ENCODE data around the gene ST3GAL2.

ST3GAL2 gene

GRCh38 chr16:70474320-70475053 is 35.6 kb upstream of the ST3GAL2 start:
- CTCF ChIA-PET, result no interaction called here
- TF ChIP-seq CTCF (conservative IDR thresholded peaks at IDR 0.05; ENCODE audit: low read depth), result no peak
- no peak for DNase-seq (ENCODE audit: low spot score)
- POLR2A ChIA-PET (ENCODE audit: low non-redundant PET), result no interaction called here
- H3K27ac ChIP-seq, result peak overlapping the region; percentile 91

GRCh38 chr16:70473446-70474319 is 34.8 kb upstream of the ST3GAL2 start:
- H3K27ac ChIP-seq, result peak overlapping the region; percentile 91; the same call in 1 of the 2 replicates
- ChIA-PET POLR2A (ENCODE audit: low non-redundant PET) (interaction anchor here (0.6 kb wide), 1 partner anchor 27 kb away, joined by 12 read pairs; no protein-coding TSS in a partner anchor), CTCF (no interaction called here)
- TF ChIP-seq CTCF (conservative IDR thresholded peaks at IDR 0.05; ENCODE audit: low read depth), result no peak
- no peak for DNase-seq (ENCODE audit: low spot score)

GRCh38 chr16:70472786-70473433 is 34.0 kb upstream of the ST3GAL2 start:
- TF ChIP-seq CTCF (conservative IDR thresholded peaks at IDR 0.05; ENCODE audit: low read depth), result no peak
- POLR2A ChIA-PET (ENCODE audit: low non-redundant PET), result interaction anchor here (0.6 kb wide), 1 partner anchor 28 kb away, joined by 12 read pairs; no protein-coding TSS in a partner anchor
- no peak for DNase-seq (ENCODE audit: low spot score)
- CTCF ChIA-PET, result interaction anchor here (0.6 kb wide), 1 partner anchor 184 kb away, joined by 3 read pairs; no protein-coding TSS in a partner anchor
- H3K27ac ChIP-seq, result peak overlapping the region; percentile 58; the same call in 1 of the 2 replicates

- ChIA-PET CTCF (interaction anchor here (0.5 to 1.1 kb wide), 4 partner anchors 25 to 98 kb away, joined by 3 to 10 read pairs (median 3); no protein-coding TSS in a partner anchor), POLR2A (ENCODE audit: low non-redundant PET) (interaction anchor here (0.5 to 0.6 kb wide), 2 partner anchors 17 to 1185 kb away, joined by 4 read pairs; no protein-coding TSS in a partner anchor)
- no peak; the same call in 1 of the 2 replicates for TF ChIP-seq CTCF (conservative IDR thresholded peaks at IDR 0.05; ENCODE audit: low read depth)
- DNase-seq (ENCODE audit: low spot score), result no peak
- peak overlapping the region; percentile 58 for H3K27ac ChIP-seq
These were observed 32.0 kb upstream of the ST3GAL2 start for GRCh38 chr16:70470927-70471341.

GRCh38 chr16:70470141-70470926 is 31.4 kb upstream of the ST3GAL2 start:
- POLR2A ChIA-PET (ENCODE audit: low non-redundant PET), result interaction anchor here (0.6 kb wide), 2 partner anchors 17 to 47 kb away, joined by 4 to 5 read pairs; no protein-coding TSS in a partner anchor
- peak overlapping the region; percentile 4; the same call in 1 of the 2 replicates for H3K27ac ChIP-seq
- no peak for DNase-seq (ENCODE audit: low spot score)
- CTCF ChIA-PET, result interaction anchor here (0.5 kb wide), 1 partner anchor 92 kb away, joined by 10 read pairs; no protein-coding TSS in a partner anchor
- no peak for TF ChIP-seq CTCF (conservative IDR thresholded peaks at IDR 0.05; ENCODE audit: low read depth)

Measured in RWPE1 (cell line).